Measurements from ENCODE around the gene AUTS2.

DNA sequence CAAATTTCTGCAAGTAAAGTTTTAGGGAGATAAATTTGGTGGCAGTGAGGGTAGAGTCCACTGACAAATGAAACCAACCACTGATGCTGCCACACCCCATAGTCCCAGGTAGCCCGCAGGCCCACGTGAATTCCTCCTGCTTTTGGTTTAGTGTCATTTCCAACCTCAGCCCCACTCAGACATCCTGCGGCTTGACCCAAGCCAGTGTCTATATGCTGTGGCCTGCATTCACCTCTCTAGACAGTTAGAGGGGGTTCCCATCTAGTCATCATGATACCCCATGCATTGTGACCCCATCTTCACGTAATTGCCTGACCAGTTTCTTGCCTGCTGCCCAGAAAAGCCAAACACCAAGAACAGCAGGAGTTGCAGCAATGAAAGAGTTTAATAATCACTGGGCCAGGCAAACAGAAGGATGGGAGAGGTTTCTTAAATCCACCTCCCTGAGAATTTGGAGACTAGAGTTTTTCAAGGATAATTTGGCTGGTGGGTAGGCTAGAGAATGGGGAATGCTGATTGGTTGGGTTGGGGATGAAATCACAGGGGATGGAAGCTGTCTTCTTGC, 1201.6 kb downstream of the AUTS2 start:
- TF ChIP-seq, protein P1, sequence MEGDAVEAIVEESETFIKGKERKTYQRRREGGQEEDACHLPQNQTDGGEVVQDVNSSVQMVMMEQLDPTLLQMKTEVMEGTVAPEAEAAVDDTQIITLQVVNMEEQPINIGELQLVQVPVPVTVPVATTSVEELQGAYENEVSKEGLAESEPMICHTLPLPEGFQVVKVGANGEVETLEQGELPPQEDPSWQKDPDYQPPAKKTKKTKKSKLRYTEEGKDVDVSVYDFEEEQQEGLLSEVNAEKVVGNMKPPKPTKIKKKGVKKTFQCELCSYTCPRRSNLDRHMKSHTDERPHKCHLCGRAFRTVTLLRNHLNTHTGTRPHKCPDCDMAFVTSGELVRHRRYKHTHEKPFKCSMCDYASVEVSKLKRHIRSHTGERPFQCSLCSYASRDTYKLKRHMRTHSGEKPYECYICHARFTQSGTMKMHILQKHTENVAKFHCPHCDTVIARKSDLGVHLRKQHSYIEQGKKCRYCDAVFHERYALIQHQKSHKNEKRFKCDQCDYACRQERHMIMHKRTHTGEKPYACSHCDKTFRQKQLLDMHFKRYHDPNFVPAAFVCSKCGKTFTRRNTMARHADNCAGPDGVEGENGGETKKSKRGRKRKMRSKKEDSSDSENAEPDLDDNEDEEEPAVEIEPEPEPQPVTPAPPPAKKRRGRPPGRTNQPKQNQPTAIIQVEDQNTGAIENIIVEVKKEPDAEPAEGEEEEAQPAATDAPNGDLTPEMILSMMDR (IDR thresholded peaks at IDR 0.05; ENCODE audit: insufficient read depth, low read length) = no peak
- no peak for TF ChIP-seq SPI1 (IDR thresholded peaks at IDR 0.05; ENCODE audit: borderline replicate concordance, low read depth)

Measured in HL-60 (cell line).